Erythroblast (primary cell): ENCODE data around the gene TTYH2.

Experiments
- DNase-seq, 2 experiments: peaks; one replicate each; lab custom pipeline; 2025; lab: John Stamatoyannopoulos, UW
- GATA1 ChIP-seq: IDR thresholded peaks from 2 replicates; pipeline ENCODE4 v1.6.1; 2011; ENCODE audit warnings: low read depth, mild to moderate bottlenecking, control low read depth, low read length, moderate library complexity
- POLR2A ChIP-seq: IDR thresholded peaks from 2 replicates; pipeline ENCODE4 v1.6.1; 2011; ENCODE audit warnings: mild to moderate bottlenecking, low read length

TTYH2 gene

GRCh38 chr17:74259667-74260524 is 46.5 kb downstream of the TTYH2 start:
- TF ChIP-seq POLR2A (no peak), GATA1 (no peak)
- no peak for DNase-seq

GRCh38 chr17:74260525-74260850 is 47.1 kb downstream of the TTYH2 start:
- TF ChIP-seq GATA1 (no peak), POLR2A (no peak)
- DNase-seq: no peak

- no peak for DNase-seq
- TF ChIP-seq GATA1: no peak
- TF ChIP-seq POLR2A: no peak
Observed at GRCh38 chr17:74262601-74263000, 49.2 kb downstream of the TTYH2 start.

GRCh38 chr17:74267054-74267453 is 53.7 kb downstream of the TTYH2 start:
- peak; percentile 16 to 20 for DNase-seq

- no peak for DNase-seq
- TF ChIP-seq POLR2A (no peak), GATA1 (no peak)
Observed at GRCh38 chr17:74267579-74267978, 54.2 kb downstream of the TTYH2 start.

GRCh38 chr17:74267987-74268499 is 54.7 kb downstream of the TTYH2 start:
- TF ChIP-seq POLR2A (no peak), GATA1 (no peak)
- no peak for DNase-seq

GRCh38 chr17:74268558-74268957 is 55.2 kb downstream of the TTYH2 start:
- TF ChIP-seq POLR2A: no peak
- TF ChIP-seq GATA1: no peak
- no peak for DNase-seq

- TF ChIP-seq GATA1: no peak
- no peak for TF ChIP-seq POLR2A
- DNase-seq: peak; percentile 25 to 36
Observed at GRCh38 chr17:74270333-74270732, 57.0 kb downstream of the TTYH2 start.

GRCh38 chr17:74271281-74271680 is 57.9 kb downstream of the TTYH2 start:
- DNase-seq: peak; percentile 27 to 36

GRCh38 chr17:74271901-74272561 is 58.7 kb downstream of the TTYH2 start:
- no peak for DNase-seq
- TF ChIP-seq POLR2A: no peak
- no peak for TF ChIP-seq GATA1

More at GRCh38 chr17:74271281-74271680, 57.9 kb downstream of the TTYH2 start:
- TF ChIP-seq GATA1 (no peak), POLR2A (no peak)

- TF ChIP-seq GATA1 (no peak), POLR2A (no peak)
- peak in 1 of 2 experiments; percentile 19 for DNase-seq
Observed at GRCh38 chr17:74272731-74273201, 59.4 kb downstream of the TTYH2 start.

- peak; percentile 15 to 34 for DNase-seq
- TF ChIP-seq POLR2A: no peak
- no peak for TF ChIP-seq GATA1
Observed at GRCh38 chr17:74274060-74274708, 60.8 kb downstream of the TTYH2 start, which contains the start of gene DNAI2. TSS of gene DNAI2 (plus strand) at chr17:74274234. CDS start at chr17:74281818, 7,584 bp downstream.

- TF ChIP-seq POLR2A (no peak), GATA1 (no peak)
- DNase-seq: no peak
Observed at GRCh38 chr17:74274709-74275340, 61.5 kb downstream of the TTYH2 start.

GRCh38 chr17:74276051-74276476 is 62.7 kb downstream of the TTYH2 start:
- TF ChIP-seq POLR2A (no peak), GATA1 (no peak)
- DNase-seq: no peak
